Nephron (organoid): ENCODE results near the gene KLHL26.

Experiments used
- H3K27ac Mint-ChIP-seq, 3 experiments: 2 replicates each; pipeline ENCODE4 v1.8.0; 2020; ENCODE audit warnings: mixed read lengths in 3 of 3, mild to moderate bottlenecking in 2 of 3, moderate library complexity in 1 of 3
- H3K27me3 Mint-ChIP-seq: 2 replicates; pipeline ENCODE4 v1.8.0; 2021; ENCODE audit warnings: low read depth, mild to moderate bottlenecking, moderate library complexity, mixed read lengths
- H3K36me3 Mint-ChIP-seq: 2 replicates; pipeline ENCODE4 v1.8.0; 2020; ENCODE audit warnings: low read depth, mixed read lengths
- H3K4me1 Mint-ChIP-seq: 2 replicates; pipeline ENCODE4 v1.8.0; 2020; ENCODE audit warnings: mixed read lengths
- H3K4me3 Mint-ChIP-seq, 3 experiments: 2 replicates each; pipeline ENCODE4 v1.8.0; 2020; ENCODE audit warnings: mild to moderate bottlenecking in 3 of 3, mixed read lengths in 3 of 3, moderate library complexity in 2 of 3
- H3K9me3 Mint-ChIP-seq: 2 replicates; pipeline ENCODE4 v1.8.0; 2020; ENCODE audit warnings: mixed read lengths
- TF ChIP-seq, protein P1 (sequence below), 3 experiments: fragments of 200-600 bp; sonication (generic); IDR thresholded peaks; one replicate each; pipeline ENCODE4 v1.5.0; 2021; ENCODE audit warnings: antibody characterized with exemption in 3 of 3; ENCODE audit not compliant: unreplicated experiment in 3 of 3

The KLHL26 gene

DNA sequence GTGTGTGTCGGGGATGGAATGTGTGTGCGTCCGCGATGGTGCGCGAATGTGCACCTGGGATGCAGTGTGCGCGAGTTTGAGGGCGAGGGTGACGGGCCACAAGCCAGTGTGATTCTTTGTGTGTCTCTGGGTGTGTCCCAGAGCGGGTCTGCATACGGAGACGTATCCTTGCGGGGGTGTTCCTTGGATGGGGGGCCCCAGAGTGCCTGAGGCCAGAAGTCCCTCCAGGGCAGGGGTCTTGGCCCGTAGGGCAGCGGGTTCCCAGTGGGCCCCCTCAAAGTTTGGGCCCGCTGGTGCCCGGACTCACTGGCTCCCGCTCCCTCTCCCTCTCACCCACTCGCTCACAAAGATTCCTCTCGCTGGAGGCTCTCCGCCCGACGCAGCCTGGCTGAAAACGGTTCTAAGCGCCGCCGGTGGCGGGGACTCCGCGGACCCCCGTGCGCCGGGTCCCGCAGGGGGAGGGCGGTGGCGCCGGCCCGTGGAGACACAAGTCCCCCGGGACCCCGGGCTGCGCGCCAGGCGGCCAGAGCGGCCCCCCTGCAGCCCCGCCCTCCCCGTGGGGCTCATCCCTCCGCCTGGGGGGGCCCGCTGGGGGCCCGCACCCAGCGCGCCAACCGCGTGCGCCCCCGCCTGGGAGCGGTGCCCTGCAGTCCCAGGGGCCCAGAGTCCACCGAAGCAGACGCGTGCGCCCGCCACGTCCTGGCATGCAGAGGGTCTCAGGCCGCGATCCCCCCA lies 31.1 kb upstream of the KLHL26 start:
- peak overlapping the region in 1 of 3 experiments; percentile 52 for H3K27ac Mint-ChIP-seq
- H3K36me3 Mint-ChIP-seq, result no peaks in the 10 kb centered on the region
- peak overlapping the region; percentile 69 to 77 (median 75) for H3K4me3 Mint-ChIP-seq
- peaks cover 84% of the 10 kb centered on the region for H3K27me3 Mint-ChIP-seq
- H3K9me3 Mint-ChIP-seq, result no peaks in the 10 kb centered on the region
- peaks cover 20% of the 10 kb centered on the region for H3K4me1 Mint-ChIP-seq
- TF ChIP-seq, protein P1, sequence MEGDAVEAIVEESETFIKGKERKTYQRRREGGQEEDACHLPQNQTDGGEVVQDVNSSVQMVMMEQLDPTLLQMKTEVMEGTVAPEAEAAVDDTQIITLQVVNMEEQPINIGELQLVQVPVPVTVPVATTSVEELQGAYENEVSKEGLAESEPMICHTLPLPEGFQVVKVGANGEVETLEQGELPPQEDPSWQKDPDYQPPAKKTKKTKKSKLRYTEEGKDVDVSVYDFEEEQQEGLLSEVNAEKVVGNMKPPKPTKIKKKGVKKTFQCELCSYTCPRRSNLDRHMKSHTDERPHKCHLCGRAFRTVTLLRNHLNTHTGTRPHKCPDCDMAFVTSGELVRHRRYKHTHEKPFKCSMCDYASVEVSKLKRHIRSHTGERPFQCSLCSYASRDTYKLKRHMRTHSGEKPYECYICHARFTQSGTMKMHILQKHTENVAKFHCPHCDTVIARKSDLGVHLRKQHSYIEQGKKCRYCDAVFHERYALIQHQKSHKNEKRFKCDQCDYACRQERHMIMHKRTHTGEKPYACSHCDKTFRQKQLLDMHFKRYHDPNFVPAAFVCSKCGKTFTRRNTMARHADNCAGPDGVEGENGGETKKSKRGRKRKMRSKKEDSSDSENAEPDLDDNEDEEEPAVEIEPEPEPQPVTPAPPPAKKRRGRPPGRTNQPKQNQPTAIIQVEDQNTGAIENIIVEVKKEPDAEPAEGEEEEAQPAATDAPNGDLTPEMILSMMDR (IDR thresholded peaks at IDR 0.05; ENCODE audit: unreplicated experiment in 3 of 3), result no peak

DNA sequence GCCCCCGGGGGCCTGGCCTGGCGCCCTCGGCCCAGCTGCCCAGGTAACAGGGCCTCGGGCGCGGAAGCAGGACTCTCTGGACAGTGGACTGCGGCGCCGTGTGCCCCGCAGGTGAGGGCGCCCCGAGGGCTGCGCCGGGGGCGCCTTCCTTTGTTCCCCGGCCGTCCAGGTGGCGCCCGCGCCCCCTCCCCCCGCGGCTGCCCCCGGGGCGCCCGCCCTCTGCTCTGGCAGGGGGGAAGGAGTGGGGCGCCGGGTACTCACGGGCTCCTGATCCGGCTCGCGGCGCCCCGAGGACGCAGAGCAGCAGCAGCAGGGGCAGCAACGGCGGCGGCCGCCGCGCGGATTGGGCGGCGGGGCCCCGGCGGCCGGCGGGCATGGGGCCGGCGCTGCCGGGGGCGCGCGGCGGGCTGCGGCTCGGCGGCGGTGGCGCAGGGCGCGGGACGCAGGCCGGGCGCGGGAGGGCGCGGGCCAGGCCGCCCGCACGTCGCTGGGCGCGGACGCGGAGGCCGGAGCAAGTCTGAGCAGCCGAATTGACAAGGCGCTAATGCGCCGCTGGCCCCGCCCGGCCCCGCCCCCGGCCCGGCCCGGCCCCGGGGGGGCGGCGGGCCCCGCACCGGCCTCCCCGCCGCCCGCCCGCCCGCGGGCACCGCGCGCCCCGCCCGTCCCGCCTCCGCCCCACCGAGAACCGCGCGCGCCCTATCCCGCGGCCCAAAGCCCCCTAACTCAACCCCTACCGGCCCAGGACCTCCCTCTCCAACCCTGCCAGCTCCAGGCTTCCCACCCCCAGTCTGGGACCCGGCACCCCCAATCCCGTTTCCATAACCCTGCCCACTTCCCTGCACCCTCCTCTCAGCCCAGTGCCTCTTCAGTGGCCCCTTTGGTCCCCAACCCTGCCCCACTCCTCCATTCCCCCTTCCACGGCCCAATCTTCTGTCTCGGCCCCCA lies 30.3 kb upstream of the KLHL26 start, which contains the start of gene CRLF1:
Gene CRLF1 (minus strand): TSS at position 519 of the 945 bp plus-strand sequence. CDS start 143 bp downstream, at position 376.
- Mint-ChIP-seq H3K27me3 (peaks cover 85% of the 10 kb centered on the region), H3K9me3 (no peaks in the 10 kb centered on the region), H3K27ac (no peak within 1 kb of the TSS), H3K36me3 (no peaks in the 10 kb centered on the region), H3K4me1 (peaks cover 25% of the 10 kb centered on the region), H3K4me3 (peak within 1 kb of the TSS in 2 of 3 experiments; percentile 30 to 69)
- TF ChIP-seq, protein P1 (IDR thresholded peaks at IDR 0.05; ENCODE audit: unreplicated experiment in 3 of 3), result no peak

DNA sequence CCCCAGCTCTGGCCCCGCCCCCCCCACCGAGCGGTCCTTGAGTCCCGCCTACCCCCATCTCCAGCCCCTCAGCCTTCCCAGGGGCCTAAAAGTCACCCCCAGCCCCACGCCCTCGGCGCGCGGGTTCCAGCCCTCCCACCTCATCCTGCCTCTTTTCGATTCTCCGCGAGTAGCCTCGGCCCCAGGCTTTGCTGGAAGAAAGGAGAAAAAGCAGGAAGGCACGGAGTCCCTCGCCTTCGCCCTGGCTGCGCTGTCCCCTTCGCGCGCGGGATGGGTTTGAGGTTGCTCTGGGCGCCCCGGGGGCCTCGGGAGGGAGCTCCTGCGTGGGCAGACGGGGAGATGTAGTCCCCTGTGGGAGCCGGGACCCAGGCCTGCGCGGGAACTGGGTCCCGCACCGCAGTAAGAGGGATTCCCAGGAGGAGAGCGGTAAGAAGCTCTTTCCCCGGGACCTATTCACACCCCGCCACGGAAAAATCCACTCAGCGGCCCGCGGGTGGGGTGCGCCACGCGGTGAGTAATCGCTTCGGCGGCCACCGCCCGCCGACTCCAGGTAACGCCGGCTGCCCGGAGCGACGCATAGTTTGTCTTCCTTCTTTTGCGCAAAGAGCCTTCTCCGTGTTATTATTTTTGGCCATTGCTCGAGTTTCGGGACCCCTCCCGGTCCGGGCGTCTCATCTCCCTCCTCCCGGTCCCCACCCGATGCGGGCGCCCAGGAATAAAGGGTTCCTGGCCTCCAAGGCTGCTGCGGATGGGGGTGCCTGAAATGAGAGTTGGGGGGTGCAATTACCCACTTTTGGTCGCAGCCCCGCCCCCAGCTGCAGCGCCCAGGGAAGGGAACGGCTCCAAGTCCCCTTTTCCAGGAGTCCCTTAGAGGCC lies 29.4 kb upstream of the KLHL26 start:
- peak overlapping the region in 2 of 3 experiments; percentile 30 to 65 for H3K4me3 Mint-ChIP-seq
- H3K4me1 Mint-ChIP-seq, result peaks cover 25% of the 10 kb centered on the region
- TF ChIP-seq, protein P1 (IDR thresholded peaks at IDR 0.05; ENCODE audit: unreplicated experiment in 3 of 3), result no peak
- H3K9me3 Mint-ChIP-seq, result no peaks in the 10 kb centered on the region
- peaks cover 85% of the 10 kb centered on the region for H3K27me3 Mint-ChIP-seq
- H3K36me3 Mint-ChIP-seq, result no peaks in the 10 kb centered on the region
- no peak overlapping the region for H3K27ac Mint-ChIP-seq

DNA sequence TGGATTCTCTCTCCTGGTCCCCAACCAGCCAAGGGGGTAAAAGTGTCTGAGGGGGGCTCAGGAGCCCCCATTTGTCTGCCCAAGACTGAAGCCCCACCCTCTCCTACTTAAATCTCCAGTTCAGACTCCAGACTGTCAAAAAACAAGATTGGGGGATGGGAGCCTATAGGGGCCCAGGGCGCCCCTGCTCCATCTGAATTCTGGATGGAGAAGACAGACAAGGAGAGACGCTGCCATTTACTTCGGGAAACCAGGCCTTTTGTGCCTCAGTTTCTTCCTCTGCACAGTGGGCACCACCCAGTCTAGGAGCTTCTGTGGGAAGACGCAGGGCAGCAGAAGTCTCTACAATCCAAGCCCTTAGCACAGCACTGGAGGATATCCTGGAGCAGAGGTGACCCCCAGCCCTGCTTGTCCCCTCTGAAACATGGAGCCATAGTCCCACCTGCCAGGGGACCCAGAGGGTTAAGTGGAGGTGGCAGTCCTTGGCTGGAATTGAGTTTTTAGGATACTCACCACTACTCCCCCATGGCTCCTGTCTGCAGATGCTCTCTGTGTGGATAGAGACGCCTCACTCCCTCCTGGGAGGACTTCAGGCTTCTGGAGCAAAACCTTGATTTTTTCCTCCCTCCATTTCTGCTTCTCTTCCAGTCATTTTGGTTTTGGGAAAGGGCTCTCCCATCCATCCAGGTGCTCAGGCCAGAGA lies 28.6 kb upstream of the KLHL26 start:
- Mint-ChIP-seq H3K4me1 (peaks cover 20% of the 10 kb centered on the region), H3K9me3 (no peaks in the 10 kb centered on the region), H3K27me3 (peaks cover 83% of the 10 kb centered on the region), H3K27ac (no peak overlapping the region), H3K36me3 (no peaks in the 10 kb centered on the region), H3K4me3 (peak overlapping the region; percentile 46 to 69 (median 65))
- TF ChIP-seq, protein P1 (IDR thresholded peaks at IDR 0.05; ENCODE audit: unreplicated experiment in 3 of 3), result no peak
